Superior temporal gyrus (tissue), 1 donor: ENCODE results near the gene ZNG1A.
"Not testable (repeated sequence)": the region's sequence is repeated elsewhere in the genome, so short reads cannot be mapped to it uniquely, and the experiment has no call there.

Experiments
- DNase-seq: peaks from one replicate; pipeline ENCODE4 v3.0.0-alpha.2; 2016; ENCODE audit errors: extremely low spot score

Gene ZNG1A

GRCh38 chr9:98775-99174 lies 80.1 kb downstream of the ZNG1A start:
- DNase-seq: not testable (repeated sequence)

- DNase-seq: not testable (repeated sequence)
Observed at GRCh38 chr9:94992-95391, 83.9 kb downstream of the ZNG1A start.

GRCh38 chr9:94323-94722 lies 84.5 kb downstream of the ZNG1A start:
- not testable (repeated sequence) for DNase-seq

DNA sequence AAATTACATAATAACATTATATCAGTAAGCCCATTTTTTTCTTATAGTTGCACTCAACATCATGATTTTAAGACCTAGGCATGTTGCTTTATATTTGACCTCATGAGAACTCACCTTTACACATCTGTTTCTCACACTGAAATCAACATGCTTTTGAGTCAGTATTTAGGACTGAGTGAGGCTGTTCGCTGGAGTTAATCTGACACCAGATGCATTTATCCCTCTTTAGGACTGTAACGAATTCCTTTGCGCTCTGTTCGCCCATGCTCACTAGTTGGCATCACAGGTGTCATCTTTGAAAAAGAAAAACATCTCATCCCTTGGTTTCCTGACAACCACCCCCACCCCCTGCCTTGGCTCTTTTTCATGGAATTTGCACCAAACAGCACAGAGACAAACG lies 84.9 kb downstream of the ZNG1A start:
- DNase-seq: not testable (repeated sequence)

DNA sequence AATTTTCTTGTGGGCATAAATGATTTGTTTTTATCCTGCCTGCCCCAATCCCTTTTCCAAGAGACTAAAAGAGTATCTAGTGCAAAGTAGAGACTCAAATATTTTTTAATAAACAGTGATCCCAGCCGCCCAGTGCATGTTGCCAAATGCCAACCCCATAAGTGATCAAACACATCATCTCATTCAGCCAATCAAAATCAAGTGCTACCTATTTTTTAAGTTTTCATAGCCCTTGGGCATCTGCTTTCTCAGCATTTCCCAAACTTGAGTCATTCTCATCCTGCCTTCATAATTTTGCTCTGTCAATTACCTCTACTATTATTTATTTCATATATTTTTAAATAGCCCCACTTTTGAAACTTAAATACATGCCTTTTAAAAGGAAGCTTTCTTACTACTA lies 88.0 kb downstream of the ZNG1A start:
- not testable (repeated sequence) for DNase-seq

- peak; percentile 8 for DNase-seq
Observed at GRCh38 chr9:88396-89037, 90.3 kb downstream of the ZNG1A start.

GRCh38 chr9:87860-88259 lies 91.0 kb downstream of the ZNG1A start:
- not testable (repeated sequence) for DNase-seq

GRCh38 chr9:87105-87504 lies 91.8 kb downstream of the ZNG1A start:
- DNase-seq: not testable (repeated sequence)

DNA sequence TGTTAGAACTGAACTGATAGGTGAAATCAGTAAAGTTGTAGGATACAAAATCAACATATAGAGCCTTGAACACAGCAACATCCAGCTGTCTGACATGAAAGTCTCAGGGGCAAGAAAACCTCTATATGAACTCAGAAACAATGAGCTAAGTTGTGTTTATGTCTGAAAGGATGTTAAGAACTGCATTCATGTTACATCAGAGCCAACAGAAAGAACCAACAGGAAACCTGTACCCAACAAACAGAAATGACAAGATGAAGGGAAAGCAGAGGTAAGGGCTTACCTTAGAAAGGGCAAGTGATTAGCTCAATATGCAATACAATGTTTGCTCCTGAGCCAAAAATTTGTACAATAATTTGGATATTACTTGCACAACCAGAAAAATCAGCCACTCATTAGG lies 92.2 kb downstream of the ZNG1A start:
- not testable (repeated sequence) for DNase-seq

DNA sequence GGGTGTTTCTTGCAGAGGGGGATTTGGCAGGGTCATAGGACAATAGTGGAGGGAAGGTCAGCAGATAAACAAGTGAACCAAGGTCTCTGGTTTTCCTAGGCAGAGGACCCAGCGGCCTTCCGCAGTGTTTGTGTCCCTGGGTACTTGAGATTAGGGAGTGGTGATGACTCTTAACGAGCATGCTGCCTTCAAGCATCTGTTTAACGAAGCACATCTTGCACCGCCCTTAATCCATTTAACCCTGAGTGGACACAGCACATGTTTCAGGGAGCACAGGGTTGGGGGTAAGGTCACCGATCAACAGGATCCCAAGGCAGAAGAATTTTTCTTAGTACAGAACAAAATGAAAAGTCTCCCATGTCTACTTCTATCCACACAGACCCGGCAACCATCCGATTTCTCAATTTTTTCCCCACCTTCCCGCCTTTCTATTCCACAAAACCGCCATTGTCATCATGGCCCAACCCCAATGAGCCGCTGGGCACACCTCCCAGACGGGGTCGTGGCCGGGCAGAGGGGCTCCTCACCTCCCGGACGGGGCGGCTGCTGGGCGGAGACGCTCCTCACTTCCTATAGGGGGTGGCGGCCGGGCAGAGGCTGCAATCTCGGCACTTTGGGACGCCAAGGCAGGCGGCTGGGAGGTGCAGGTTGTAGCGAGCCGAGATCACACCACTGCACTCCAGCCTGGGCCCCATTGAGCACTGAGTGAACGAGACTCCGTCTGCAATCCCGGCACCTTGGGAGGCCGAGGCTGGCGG lies 95.7 kb downstream of the ZNG1A start:
- DNase-seq: not testable (repeated sequence)

- not testable (repeated sequence) for DNase-seq
Observed at GRCh38 chr9:78333-78732, 100.5 kb downstream of the ZNG1A start.

DNA sequence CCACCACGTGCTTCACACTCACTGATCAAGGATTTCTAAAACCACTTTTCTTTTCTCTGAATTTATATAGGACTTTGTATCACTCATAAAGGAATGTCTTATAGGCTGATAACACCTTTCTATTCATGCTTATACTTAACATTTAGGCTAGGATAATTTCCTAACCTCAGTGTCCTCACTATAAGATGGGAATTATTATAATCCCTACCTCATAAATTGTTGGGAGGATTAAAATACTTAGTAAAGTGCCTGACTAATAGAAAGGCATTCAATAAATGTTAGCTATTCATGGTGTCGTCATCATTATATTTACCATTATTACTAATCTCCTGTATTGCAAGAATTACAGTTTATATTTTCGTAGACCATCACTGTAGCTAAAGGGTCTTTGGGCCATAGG lies 102.5 kb downstream of the ZNG1A start:
- DNase-seq: not testable (repeated sequence)

DNA sequence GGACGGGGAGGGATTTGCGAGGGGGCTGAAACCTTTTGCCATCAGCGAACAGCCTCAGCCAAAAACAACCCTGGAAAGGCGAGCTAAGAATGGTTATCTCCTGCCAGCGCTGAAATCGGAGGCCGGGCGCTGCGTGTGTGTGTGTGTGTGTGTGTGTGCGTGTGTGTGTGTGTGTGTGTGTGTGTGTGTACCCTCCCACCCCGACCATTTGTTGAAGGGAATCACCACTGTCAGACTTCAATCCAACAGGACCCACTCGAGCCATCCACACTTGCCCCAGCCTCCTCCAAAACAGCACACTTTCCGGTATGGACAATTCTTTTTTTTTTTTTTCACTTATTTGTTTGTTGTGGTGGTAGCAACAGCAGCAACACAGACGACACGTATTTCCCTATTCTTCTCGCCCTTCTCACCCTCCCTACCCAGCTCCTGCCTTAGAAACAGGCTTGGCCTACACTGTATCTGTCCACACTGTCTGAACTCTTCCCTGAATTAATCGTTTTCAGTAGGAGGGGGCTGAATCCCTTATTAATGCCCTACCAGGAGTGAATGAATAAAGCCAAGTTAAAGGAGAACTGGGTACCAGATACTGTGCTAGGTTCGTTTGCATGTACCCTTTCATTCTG lies 104.8 kb downstream of the ZNG1A start:
- not testable (repeated sequence) for DNase-seq

- not testable (repeated sequence) for DNase-seq
Observed at GRCh38 chr9:73076-73899, 105.6 kb downstream of the ZNG1A start.
